WTC11 (cell line): Measurements from ENCODE around the gene FAM216A. TPM values are rescaled to one million over a fixed set of nuclear protein-coding genes. Genes with fewer than 3 reads are reported as not detected.

Source experiments
- ATF6 ChIP-seq: sonication (generic); formaldehyde crosslinking; IDR thresholded peaks from 2 replicates; pipeline ENCODE4 v1.8.1; 2023; ENCODE audit warnings: mild to moderate bottlenecking, missing genetic modification reagents
- CBFB ChIP-seq: sonication (generic); formaldehyde crosslinking; IDR thresholded peaks from 2 replicates; pipeline ENCODE4 v1.8.1; 2022; ENCODE audit warnings: mild to moderate bottlenecking, low read depth, missing genetic modification reagents
- CREM ChIP-seq: sonication (generic); formaldehyde crosslinking; IDR thresholded peaks from 2 replicates; pipeline ENCODE4 v1.8.1; 2022; ENCODE audit warnings: mild to moderate bottlenecking, missing genetic modification reagents, moderate library complexity
- EMX1 ChIP-seq: fragments of 250-450 bp; sonication (Bioruptor Pico); IDR thresholded peaks from 2 replicates; pipeline ENCODE4 v1.8.0; 2021; ENCODE audit warnings: mild to moderate bottlenecking
- ERG ChIP-seq: fragments of 250-450 bp; sonication (Bioruptor Pico); IDR thresholded peaks from 2 replicates; pipeline ENCODE4 v1.8.0; 2021; ENCODE audit warnings: mild to moderate bottlenecking
- ESRRA ChIP-seq: sonication (generic); formaldehyde crosslinking; IDR thresholded peaks from 2 replicates; pipeline ENCODE4 v1.8.1; 2022; ENCODE audit warnings: mild to moderate bottlenecking, missing genetic modification reagents, borderline replicate concordance
- FOXP4 ChIP-seq: sonication (generic); formaldehyde crosslinking; IDR thresholded peaks from 2 replicates; pipeline ENCODE4 v1.8.0; 2022; ENCODE audit warnings: mild to moderate bottlenecking, missing genetic modification reagents
- GABPB1 ChIP-seq: sonication (generic); formaldehyde crosslinking; IDR thresholded peaks from 2 replicates; pipeline ENCODE4 v1.8.1; 2023; ENCODE audit warnings: mild to moderate bottlenecking, missing genetic modification reagents
- GTF2I ChIP-seq: fragments of 250-450 bp; sonication (Bioruptor Pico); conservative IDR thresholded peaks from 2 replicates; pipeline ENCODE4 v1.4.0; 2021; ENCODE audit warnings: mild to moderate bottlenecking
- KAT7 ChIP-seq: sonication (generic); formaldehyde crosslinking; IDR thresholded peaks from 2 replicates; pipeline ENCODE4 v1.8.1; 2023; ENCODE audit warnings: missing genetic modification reagents, mild to moderate bottlenecking, borderline replicate concordance
- MAX ChIP-seq: sonication (generic); formaldehyde crosslinking; IDR thresholded peaks from 2 replicates; pipeline ENCODE4 v1.8.0; 2022; ENCODE audit warnings: mild to moderate bottlenecking, missing genetic modification reagents
- MXD4 ChIP-seq: fragments of 250-450 bp; sonication (Bioruptor Pico); IDR thresholded peaks from 2 replicates; pipeline ENCODE4 v1.8.0; 2021; ENCODE audit warnings: mild to moderate bottlenecking, moderate library complexity, borderline replicate concordance
- NFE2L1 ChIP-seq: sonication (generic); formaldehyde crosslinking; IDR thresholded peaks from 2 replicates; pipeline ENCODE4 v1.8.1; 2023; ENCODE audit warnings: missing genetic modification reagents
- NR1H2 ChIP-seq: sonication (generic); formaldehyde crosslinking; IDR thresholded peaks from 2 replicates; pipeline ENCODE4 v1.9.0; 2021; ENCODE audit warnings: mild to moderate bottlenecking, moderate library complexity, missing genetic modification reagents
- NR2C2 ChIP-seq: sonication (generic); formaldehyde crosslinking; IDR thresholded peaks from 2 replicates; pipeline ENCODE4 v1.8.0; 2022; ENCODE audit warnings: mild to moderate bottlenecking, missing genetic modification reagents
- NR3C1 ChIP-seq: sonication (generic); formaldehyde crosslinking; conservative IDR thresholded peaks from 2 replicates; pipeline ENCODE4 v1.8.1; 2023; ENCODE audit warnings: low read depth, mild to moderate bottlenecking, missing genetic modification reagents
- OVOL2 ChIP-seq: fragments of 250-450 bp; sonication (Bioruptor Pico); IDR thresholded peaks from 2 replicates; pipeline ENCODE4 v1.9.0; 2021; ENCODE audit warnings: mild to moderate bottlenecking, borderline replicate concordance
- SMAD4 ChIP-seq: sonication (generic); formaldehyde crosslinking; IDR thresholded peaks from 2 replicates; pipeline ENCODE4 v1.8.0; 2022; ENCODE audit warnings: mild to moderate bottlenecking, missing genetic modification reagents
- TEAD1 ChIP-seq: sonication (generic); formaldehyde crosslinking; IDR thresholded peaks from 2 replicates; pipeline ENCODE4 v1.8.0; 2022; ENCODE audit warnings: mild to moderate bottlenecking, missing genetic modification reagents
- ZNF121 ChIP-seq: sonication (generic); formaldehyde crosslinking; IDR thresholded peaks from 2 replicates; pipeline ENCODE4 v1.8.0; 2023; ENCODE audit warnings: missing genetic modification reagents
- ZNF232 ChIP-seq: sonication (generic); formaldehyde crosslinking; IDR thresholded peaks from 2 replicates; pipeline ENCODE4 v1.8.0; 2022; ENCODE audit warnings: mild to moderate bottlenecking, missing genetic modification reagents
- ZNF423 ChIP-seq: fragments of 250-450 bp; sonication (Bioruptor Pico); IDR thresholded peaks from 2 replicates; pipeline ENCODE4 v2.1.2; 2022; ENCODE audit warnings: mild to moderate bottlenecking, moderate library complexity
- ZSCAN18 ChIP-seq: fragments of 250-450 bp; sonication (Bioruptor Pico); IDR thresholded peaks from 2 replicates; pipeline ENCODE4 v2.1.2; 2022; ENCODE audit warnings: mild to moderate bottlenecking, moderate library complexity
- total RNA-seq: library from RNA; stranded (reverse); gene quantifications from 3 replicates; pipeline ENCODE4 v1.2.3, GENCODE V29; 2021
- TF ChIP-seq, protein P1 (sequence below): fragments of 250-450 bp; sonication (Bioruptor Pico); IDR thresholded peaks from 2 replicates; pipeline ENCODE4 v1.9.0; 2021; ENCODE audit warnings: moderate library complexity, mild to moderate bottlenecking, inconsistent platforms, borderline replicate concordance
- TF ChIP-seq, protein P2 (sequence below): sonication (generic); formaldehyde crosslinking; IDR thresholded peaks from 2 replicates; pipeline ENCODE4 v1.8.1; 2022; ENCODE audit warnings: low read depth, mild to moderate bottlenecking, moderate library complexity, missing genetic modification reagents, borderline replicate concordance
- TF ChIP-seq, protein P3 (sequence below): sonication (generic); formaldehyde crosslinking; IDR thresholded peaks from 2 replicates; pipeline ENCODE4 v1.8.1; 2023; ENCODE audit warnings: mild to moderate bottlenecking, missing genetic modification reagents, moderate library complexity
- TF ChIP-seq, protein P4 (sequence below): sonication (generic); formaldehyde crosslinking; IDR thresholded peaks from 2 replicates; pipeline ENCODE4 v1.8.0; 2022; ENCODE audit warnings: mild to moderate bottlenecking, missing genetic modification reagents

The FAM216A gene
- total RNA-seq, 1 experiment from 2014 or later: 16.9 TPM

- peak; percentile 90; the same call in 1 of the 2 replicates for TF ChIP-seq ATF6 (CRISPR knock-in tag)
- TF ChIP-seq NR2C2: peak; percentile 93
- TF ChIP-seq FOXP4: peak; percentile 100
- TF ChIP-seq, protein P1, sequence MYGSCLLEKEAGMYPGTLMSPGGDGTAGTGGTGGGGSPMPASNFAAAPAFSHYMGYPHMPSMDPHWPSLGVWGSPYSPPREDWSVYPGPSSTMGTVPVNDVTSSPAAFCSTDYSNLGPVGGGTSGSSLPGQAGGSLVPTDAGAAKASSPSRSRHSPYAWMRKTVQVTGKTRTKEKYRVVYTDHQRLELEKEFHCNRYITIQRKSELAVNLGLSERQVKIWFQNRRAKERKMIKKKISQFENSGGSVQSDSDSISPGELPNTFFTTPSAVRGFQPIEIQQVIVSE (CRISPR knock-in tag): no peak
- peak; percentile 99 for TF ChIP-seq KAT7 (CRISPR knock-in tag)
- TF ChIP-seq, protein P2, sequence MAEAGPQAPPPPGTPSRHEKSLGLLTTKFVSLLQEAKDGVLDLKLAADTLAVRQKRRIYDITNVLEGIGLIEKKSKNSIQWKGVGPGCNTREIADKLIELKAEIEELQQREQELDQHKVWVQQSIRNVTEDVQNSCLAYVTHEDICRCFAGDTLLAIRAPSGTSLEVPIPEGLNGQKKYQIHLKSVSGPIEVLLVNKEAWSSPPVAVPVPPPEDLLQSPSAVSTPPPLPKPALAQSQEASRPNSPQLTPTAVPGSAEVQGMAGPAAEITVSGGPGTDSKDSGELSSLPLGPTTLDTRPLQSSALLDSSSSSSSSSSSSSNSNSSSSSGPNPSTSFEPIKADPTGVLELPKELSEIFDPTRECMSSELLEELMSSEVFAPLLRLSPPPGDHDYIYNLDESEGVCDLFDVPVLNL: peak; percentile 97
- TF ChIP-seq MAX (CRISPR knock-in tag): peak; percentile 100
- TF ChIP-seq, protein P3, sequence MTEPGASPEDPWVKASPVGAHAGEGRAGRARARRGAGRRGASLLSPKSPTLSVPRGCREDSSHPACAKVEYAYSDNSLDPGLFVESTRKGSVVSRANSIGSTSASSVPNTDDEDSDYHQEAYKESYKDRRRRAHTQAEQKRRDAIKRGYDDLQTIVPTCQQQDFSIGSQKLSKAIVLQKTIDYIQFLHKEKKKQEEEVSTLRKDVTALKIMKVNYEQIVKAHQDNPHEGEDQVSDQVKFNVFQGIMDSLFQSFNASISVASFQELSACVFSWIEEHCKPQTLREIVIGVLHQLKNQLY (CRISPR knock-in tag): peak; percentile 97; the same call in 1 of the 2 replicates
- TF ChIP-seq, protein P4, sequence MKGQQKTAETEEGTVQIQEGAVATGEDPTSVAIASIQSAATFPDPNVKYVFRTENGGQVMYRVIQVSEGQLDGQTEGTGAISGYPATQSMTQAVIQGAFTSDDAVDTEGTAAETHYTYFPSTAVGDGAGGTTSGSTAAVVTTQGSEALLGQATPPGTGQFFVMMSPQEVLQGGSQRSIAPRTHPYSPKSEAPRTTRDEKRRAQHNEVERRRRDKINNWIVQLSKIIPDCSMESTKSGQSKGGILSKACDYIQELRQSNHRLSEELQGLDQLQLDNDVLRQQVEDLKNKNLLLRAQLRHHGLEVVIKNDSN (CRISPR knock-in tag): peak; percentile 91
- TF ChIP-seq SMAD4: peak; percentile 96
- TF ChIP-seq EMX1 (CRISPR knock-in tag): no peak
- TF ChIP-seq CBFB (CRISPR knock-in tag): peak; percentile 99
- TF ChIP-seq ERG: no peak
- TF ChIP-seq NFE2L1 (CRISPR knock-in tag): peak; percentile 100
- peak; percentile 99 for TF ChIP-seq ESRRA (CRISPR knock-in tag)
- no peak for TF ChIP-seq ZSCAN18 (CRISPR knock-in tag)
- peak; percentile 96 for TF ChIP-seq CREM (CRISPR knock-in tag)
- TF ChIP-seq NR1H2 (CRISPR knock-in tag): peak; percentile 98
- peak; percentile 95 for TF ChIP-seq NR3C1 (CRISPR knock-in tag)
- peak; percentile 100 for TF ChIP-seq ZNF232 (CRISPR knock-in tag)
- no peak for TF ChIP-seq ZNF423 (CRISPR knock-in tag)
- TF ChIP-seq TEAD1 (CRISPR knock-in tag): peak; percentile 100
- TF ChIP-seq ZNF121 (CRISPR knock-in tag): peak; percentile 87
- no peak for TF ChIP-seq MXD4 (CRISPR knock-in tag)
- no peak for TF ChIP-seq OVOL2 (CRISPR knock-in tag)
- TF ChIP-seq GTF2I (CRISPR knock-in tag): no peak
- peak; percentile 92 for TF ChIP-seq GABPB1
Measured at GRCh38 chr12:110501752-110502738, 33.4 kb downstream of the FAM216A start, which contains the start of the genes RAD9B and VPS29 (continued).
